ENCODE measurements around the gene COG2. TPM values are rescaled to one million over a fixed set of nuclear protein-coding genes. Genes with fewer than 3 reads are reported as not detected.

COG2 gene
- total and polyA plus RNA-seq, 2 of the 13 experiments (the other 11 are each of a cell fraction or from before 2014, with no cell fraction given), result 16.8 to 36.3 TPM

- TF ChIP-seq KLF15 (CRISPR knock-in tag; IDR thresholded peaks at IDR 0.05; ENCODE audit: borderline replicate concordance) (peak; percentile 88), ZNF18 (CRISPR knock-in tag; IDR thresholded peaks at IDR 0.05; ENCODE audit: insufficient replicate concordance) (peak; percentile 11), HDAC2 (CRISPR knock-in tag; IDR thresholded peaks at IDR 0.05) (peak; percentile 99), ZNF629 (CRISPR knock-in tag; conservative IDR thresholded peaks at IDR 0.05) (peak; percentile 77), MIER3 (CRISPR knock-in tag; IDR thresholded peaks at IDR 0.05; ENCODE audit: borderline replicate concordance) (peak; percentile 93; the same call in 1 of the 2 replicates), ATF6 (CRISPR knock-in tag; conservative IDR thresholded peaks at IDR 0.05) (no peak), ZNF235 (CRISPR knock-in tag; IDR thresholded peaks at IDR 0.05; ENCODE audit: borderline replicate concordance) (no peak), ZNF547 (CRISPR knock-in tag; IDR thresholded peaks at IDR 0.05) (0 out of 2 replicates have a peak, but pooled peaks have one; percentile 32), ZNF10 (CRISPR knock-in tag; IDR thresholded peaks at IDR 0.05; ENCODE audit: borderline replicate concordance, low read depth) (no peak), SMAD3 (CRISPR knock-in tag; IDR thresholded peaks at IDR 0.05) (peak; percentile 82), SATB2 (CRISPR knock-in tag; IDR thresholded peaks at IDR 0.05) (no peak), NR1H2 (CRISPR knock-in tag; IDR thresholded peaks at IDR 0.05; ENCODE audit: borderline replicate concordance, low read depth) (peak; percentile 70; the same call in 1 of the 2 replicates), HES4 (CRISPR knock-in tag; IDR thresholded peaks at IDR 0.05; ENCODE audit: borderline replicate concordance) (peak; percentile 85), ZNF780A (CRISPR knock-in tag; IDR thresholded peaks at IDR 0.05) (no peak), XBP1 (CRISPR knock-in tag; IDR thresholded peaks at IDR 0.05) (peak; percentile 81; the same call in 1 of the 2 replicates), ZNF431 (CRISPR knock-in tag; IDR thresholded peaks at IDR 0.05; ENCODE audit: borderline replicate concordance, low read depth) (peak; percentile 96)
- TF ChIP-seq, protein P1, sequence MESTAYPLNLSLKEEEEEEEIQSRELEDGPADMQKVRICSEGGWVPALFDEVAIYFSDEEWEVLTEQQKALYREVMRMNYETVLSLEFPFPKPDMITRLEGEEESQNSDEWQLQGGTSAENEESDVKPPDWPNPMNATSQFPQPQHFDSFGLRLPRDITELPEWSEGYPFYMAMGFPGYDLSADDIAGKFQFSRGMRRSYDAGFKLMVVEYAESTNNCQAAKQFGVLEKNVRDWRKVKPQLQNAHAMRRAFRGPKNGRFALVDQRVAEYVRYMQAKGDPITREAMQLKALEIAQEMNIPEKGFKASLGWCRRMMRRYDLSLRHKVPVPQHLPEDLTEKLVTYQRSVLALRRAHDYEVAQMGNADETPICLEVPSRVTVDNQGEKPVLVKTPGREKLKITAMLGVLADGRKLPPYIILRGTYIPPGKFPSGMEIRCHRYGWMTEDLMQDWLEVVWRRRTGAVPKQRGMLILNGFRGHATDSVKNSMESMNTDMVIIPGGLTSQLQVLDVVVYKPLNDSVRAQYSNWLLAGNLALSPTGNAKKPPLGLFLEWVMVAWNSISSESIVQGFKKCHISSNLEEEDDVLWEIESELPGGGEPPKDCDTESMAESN (CRISPR knock-in tag; conservative IDR thresholded peaks at IDR 0.05), result peak; percentile 95
- TF ChIP-seq, protein P2, sequence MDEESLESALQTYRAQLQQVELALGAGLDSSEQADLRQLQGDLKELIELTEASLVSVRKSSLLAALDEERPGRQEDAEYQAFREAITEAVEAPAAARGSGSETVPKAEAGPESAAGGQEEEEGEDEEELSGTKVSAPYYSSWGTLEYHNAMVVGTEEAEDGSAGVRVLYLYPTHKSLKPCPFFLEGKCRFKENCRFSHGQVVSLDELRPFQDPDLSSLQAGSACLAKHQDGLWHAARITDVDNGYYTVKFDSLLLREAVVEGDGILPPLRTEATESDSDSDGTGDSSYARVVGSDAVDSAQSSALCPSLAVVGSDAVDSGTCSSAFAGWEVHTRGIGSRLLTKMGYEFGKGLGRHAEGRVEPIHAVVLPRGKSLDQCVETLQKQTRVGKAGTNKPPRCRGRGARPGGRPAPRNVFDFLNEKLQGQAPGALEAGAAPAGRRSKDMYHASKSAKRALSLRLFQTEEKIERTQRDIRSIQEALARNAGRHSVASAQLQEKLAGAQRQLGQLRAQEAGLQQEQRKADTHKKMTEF (CRISPR knock-in tag; IDR thresholded peaks at IDR 0.05), result peak; percentile 98
- TF ChIP-seq, protein P3, sequence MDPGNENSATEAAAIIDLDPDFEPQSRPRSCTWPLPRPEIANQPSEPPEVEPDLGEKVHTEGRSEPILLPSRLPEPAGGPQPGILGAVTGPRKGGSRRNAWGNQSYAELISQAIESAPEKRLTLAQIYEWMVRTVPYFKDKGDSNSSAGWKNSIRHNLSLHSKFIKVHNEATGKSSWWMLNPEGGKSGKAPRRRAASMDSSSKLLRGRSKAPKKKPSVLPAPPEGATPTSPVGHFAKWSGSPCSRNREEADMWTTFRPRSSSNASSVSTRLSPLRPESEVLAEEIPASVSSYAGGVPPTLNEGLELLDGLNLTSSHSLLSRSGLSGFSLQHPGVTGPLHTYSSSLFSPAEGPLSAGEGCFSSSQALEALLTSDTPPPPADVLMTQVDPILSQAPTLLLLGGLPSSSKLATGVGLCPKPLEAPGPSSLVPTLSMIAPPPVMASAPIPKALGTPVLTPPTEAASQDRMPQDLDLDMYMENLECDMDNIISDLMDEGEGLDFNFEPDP (CRISPR knock-in tag; conservative IDR thresholded peaks at IDR 0.05), result no peak
These were observed 60.8 kb downstream of the COG2 start (continued) for GRCh38 chr1:230702934-230703678.
